ENCODE results near the gene MIER3. TPM values are rescaled to one million over a fixed set of nuclear protein-coding genes. Genes with fewer than 3 reads are reported as not detected.

MIER3 gene
- total RNA-seq, 1 donor from 2014 or later, result 30.0 TPM

- H3K9me3 Mint-ChIP-seq (ENCODE audit: unreplicated experiment), result no peaks in the 10 kb centered on the region
- H3K36me3 ChIP-seq (ENCODE audit: insufficient read depth, low read length), result peaks cover 15% of the 10 kb centered on the region
- H3K27me3 ChIP-seq (ENCODE audit: insufficient read depth, low read length), result no peaks in the 10 kb centered on the region
These were observed 33.9 kb downstream of the MIER3 start for GRCh38 chr5:56918054-56918453.

GRCh38 chr5:56917534-56917933 is 34.4 kb downstream of the MIER3 start:
- Histone ChIP-seq H3K4me2 (ENCODE audit: low read length) (no peak overlapping the region), H3K4me3 (ENCODE audit: insufficient read depth, low read depth, low read length) (no peak overlapping the region), H4K20me1 (ENCODE audit: insufficient read depth, low read length) (peaks cover 6% of the 10 kb centered on the region), H3K79me2 (ENCODE audit: insufficient read depth, low read length) (no peaks in the 10 kb centered on the region), H3K27me3 (ENCODE audit: insufficient read depth, low read length) (no peaks in the 10 kb centered on the region), H2AFZ (ENCODE audit: low read depth, low read length) (no peak overlapping the region), H3K9me3 (ENCODE audit: insufficient read depth, low read depth, low read length) (no peaks in the 10 kb centered on the region), H3K36me3 (ENCODE audit: insufficient read depth, low read length) (peaks cover 10% of the 10 kb centered on the region), H3K27ac (ENCODE audit: low read depth, low read length) (no peak overlapping the region), H3K4me1 (ENCODE audit: insufficient read depth, low read length) (no peaks in the 10 kb centered on the region), H3K9ac (ENCODE audit: low read length) (no peak overlapping the region)
- Mint-ChIP-seq H3K36me3 (ENCODE audit: low read depth, unreplicated experiment) (peaks cover under 1% of the 10 kb centered on the region), H3K4me3 (ENCODE audit: unreplicated experiment) (no peak overlapping the region), H3K27me3 (ENCODE audit: low read depth, unreplicated experiment) (no peaks in the 10 kb centered on the region), H3K9me3 (ENCODE audit: unreplicated experiment) (no peaks in the 10 kb centered on the region), H3K27ac (ENCODE audit: unreplicated experiment) (no peak overlapping the region), H3K4me1 (ENCODE audit: low read depth, unreplicated experiment) (peaks cover 5% of the 10 kb centered on the region)
- no peak for FAIRE-seq
- TF ChIP-seq EZH2 (IDR thresholded peaks at IDR 0.05; ENCODE audit: insufficient read depth, low read length), result no peak
- TF ChIP-seq, protein P1, sequence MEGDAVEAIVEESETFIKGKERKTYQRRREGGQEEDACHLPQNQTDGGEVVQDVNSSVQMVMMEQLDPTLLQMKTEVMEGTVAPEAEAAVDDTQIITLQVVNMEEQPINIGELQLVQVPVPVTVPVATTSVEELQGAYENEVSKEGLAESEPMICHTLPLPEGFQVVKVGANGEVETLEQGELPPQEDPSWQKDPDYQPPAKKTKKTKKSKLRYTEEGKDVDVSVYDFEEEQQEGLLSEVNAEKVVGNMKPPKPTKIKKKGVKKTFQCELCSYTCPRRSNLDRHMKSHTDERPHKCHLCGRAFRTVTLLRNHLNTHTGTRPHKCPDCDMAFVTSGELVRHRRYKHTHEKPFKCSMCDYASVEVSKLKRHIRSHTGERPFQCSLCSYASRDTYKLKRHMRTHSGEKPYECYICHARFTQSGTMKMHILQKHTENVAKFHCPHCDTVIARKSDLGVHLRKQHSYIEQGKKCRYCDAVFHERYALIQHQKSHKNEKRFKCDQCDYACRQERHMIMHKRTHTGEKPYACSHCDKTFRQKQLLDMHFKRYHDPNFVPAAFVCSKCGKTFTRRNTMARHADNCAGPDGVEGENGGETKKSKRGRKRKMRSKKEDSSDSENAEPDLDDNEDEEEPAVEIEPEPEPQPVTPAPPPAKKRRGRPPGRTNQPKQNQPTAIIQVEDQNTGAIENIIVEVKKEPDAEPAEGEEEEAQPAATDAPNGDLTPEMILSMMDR (IDR thresholded peaks at IDR 0.05; ENCODE audit: insufficient read depth, low read depth, low read length), result no peak
- no peak for DNase-seq (ENCODE audit: low read depth)

More at GRCh38 chr5:56918054-56918453, 33.9 kb downstream of the MIER3 start:
- peaks cover 6% of the 10 kb centered on the region for H4K20me1 ChIP-seq (ENCODE audit: insufficient read depth, low read length)
- no peak overlapping the region for H3K4me3 ChIP-seq (ENCODE audit: insufficient read depth, low read depth, low read length)
- H3K36me3 Mint-ChIP-seq (ENCODE audit: low read depth, unreplicated experiment), result peaks cover 6% of the 10 kb centered on the region
- no peak overlapping the region for H3K4me2 ChIP-seq (ENCODE audit: low read length)
- H2AFZ ChIP-seq (ENCODE audit: low read depth, low read length), result no peak overlapping the region
- H3K27me3 Mint-ChIP-seq (ENCODE audit: low read depth, unreplicated experiment), result no peaks in the 10 kb centered on the region
- TF ChIP-seq EZH2 (IDR thresholded peaks at IDR 0.05; ENCODE audit: insufficient read depth, low read length), result no peak
- TF ChIP-seq, protein P1 (IDR thresholded peaks at IDR 0.05; ENCODE audit: insufficient read depth, low read depth, low read length), result no peak
- peak overlapping the region; percentile 1 for H3K4me3 Mint-ChIP-seq (ENCODE audit: unreplicated experiment)
- peaks cover 5% of the 10 kb centered on the region for H3K4me1 Mint-ChIP-seq (ENCODE audit: low read depth, unreplicated experiment)
- FAIRE-seq (no peak), DNase-seq (ENCODE audit: low read depth) (no peak)
- no peak overlapping the region for H3K27ac ChIP-seq (ENCODE audit: low read depth, low read length)
- no peaks in the 10 kb centered on the region for H3K4me1 ChIP-seq (ENCODE audit: insufficient read depth, low read length)
- H3K9ac ChIP-seq (ENCODE audit: low read length), result no peak overlapping the region
- H3K79me2 ChIP-seq (ENCODE audit: insufficient read depth, low read length), result no peaks in the 10 kb centered on the region
- H3K9me3 ChIP-seq (ENCODE audit: insufficient read depth, low read depth, low read length), result no peaks in the 10 kb centered on the region
- no peak overlapping the region for H3K27ac Mint-ChIP-seq (ENCODE audit: unreplicated experiment)

GRCh38 chr5:56914678-56915077 is 37.2 kb downstream of the MIER3 start:
- Mint-ChIP-seq H3K27ac (ENCODE audit: unreplicated experiment) (no peak overlapping the region), H3K36me3 (ENCODE audit: low read depth, unreplicated experiment) (no peaks in the 10 kb centered on the region), H3K27me3 (ENCODE audit: low read depth, unreplicated experiment) (no peaks in the 10 kb centered on the region), H3K9me3 (ENCODE audit: unreplicated experiment) (no peaks in the 10 kb centered on the region), H3K4me1 (ENCODE audit: low read depth, unreplicated experiment) (peaks cover 13% of the 10 kb centered on the region), H3K4me3 (ENCODE audit: unreplicated experiment) (no peak overlapping the region)
- Histone ChIP-seq H4K20me1 (ENCODE audit: insufficient read depth, low read length) (no peaks in the 10 kb centered on the region), H3K4me1 (ENCODE audit: insufficient read depth, low read length) (peaks cover 8% of the 10 kb centered on the region), H3K36me3 (ENCODE audit: insufficient read depth, low read length) (no peaks in the 10 kb centered on the region), H3K79me2 (ENCODE audit: insufficient read depth, low read length) (no peaks in the 10 kb centered on the region), H3K4me3 (ENCODE audit: insufficient read depth, low read depth, low read length) (no peak overlapping the region), H3K27ac (ENCODE audit: low read depth, low read length) (no peak overlapping the region), H2AFZ (ENCODE audit: low read depth, low read length) (no peak overlapping the region), H3K9me3 (ENCODE audit: insufficient read depth, low read depth, low read length) (no peaks in the 10 kb centered on the region), H3K9ac (ENCODE audit: low read length) (no peak overlapping the region), H3K27me3 (ENCODE audit: insufficient read depth, low read length) (no peaks in the 10 kb centered on the region), H3K4me2 (ENCODE audit: low read length) (no peak overlapping the region)
- no peak for TF ChIP-seq EZH2 (IDR thresholded peaks at IDR 0.05; ENCODE audit: insufficient read depth, low read length)
- TF ChIP-seq, protein P1 (IDR thresholded peaks at IDR 0.05; ENCODE audit: insufficient read depth, low read depth, low read length), result no peak
- FAIRE-seq (no peak), DNase-seq (ENCODE audit: low read depth) (no peak)
